GM12875 (cell line): Measurements from ENCODE around the gene MPO.

ENCODE experiments used
- H3K4me3 ChIP-seq: one replicate; pipeline ENCODE4 v1.5.1; 2011; ENCODE audit warnings: low read depth, low read length, control low read depth
- CTCF ChIP-seq: IDR thresholded peaks from 2 replicates; pipeline ENCODE4 v1.5.1; 2011; ENCODE audit warnings: low read depth, mild to moderate bottlenecking, control low read depth, inconsistent platforms, low read length, moderate library complexity, borderline replicate concordance; ENCODE audit not compliant: insufficient read depth

MPO gene

GRCh38 chr17:58280480-58281217, at the start of gene MPO:
TSS of gene MPO (minus strand) at chr17:58280935. CDS start at chr17:58280758, 177 bp downstream.
- no peak for TF ChIP-seq CTCF
- no peak within 1 kb of the TSS for H3K4me3 ChIP-seq

GRCh38 chr17:58329810-58330537, 49.2 kb upstream of the MPO start:
- H3K4me3 ChIP-seq = peak overlapping the region; percentile 97
- no peak for TF ChIP-seq CTCF

- peak overlapping the region; percentile 34 for H3K4me3 ChIP-seq
- TF ChIP-seq CTCF = peak; percentile 71
Observed at GRCh38 chr17:58329035-58329809, 48.5 kb upstream of the MPO start.

GRCh38 chr17:58328195-58329034, 47.7 kb upstream of the MPO start, which contains the start of gene TSPOAP1:
TSS of gene TSPOAP1 (minus strand) at chr17:58328795. CDS start at chr17:58327920, 875 bp downstream.
- no peak for TF ChIP-seq CTCF
- peak within 1 kb of the TSS; percentile 34 for H3K4me3 ChIP-seq

- H3K4me3 ChIP-seq = peak overlapping the region; percentile 7
- no peak for TF ChIP-seq CTCF
Observed at GRCh38 chr17:58327363-58328194, 46.8 kb upstream of the MPO start.
